ENCODE data around the gene PHF14. TPM values are rescaled to one million over a fixed set of nuclear protein-coding genes. Genes with fewer than 3 reads are reported as not detected.

The PHF14 gene
- total RNA-seq, 1 experiment from 2014 or later: 26.4 TPM

- H3K4me3 ChIP-seq (ENCODE audit: insufficient read depth, low read depth, low read length): no peak overlapping the region
- no peaks in the 10 kb centered on the region for H3K27me3 ChIP-seq (ENCODE audit: control insufficient read depth, insufficient read depth, low read length)
- no peaks in the 10 kb centered on the region for H3K36me3 ChIP-seq (replicated peaks; ENCODE audit: control insufficient read depth, insufficient read depth, low read length)
- DNase-seq: no peak
Measured at GRCh38 chr7:11161499-11161898, 187.8 kb downstream of the PHF14 start.

- Histone ChIP-seq H3K27me3 (ENCODE audit: control insufficient read depth, insufficient read depth, low read length) (no peaks in the 10 kb centered on the region), H3K4me3 (ENCODE audit: insufficient read depth, low read depth, low read length) (no peak overlapping the region), H3K36me3 (replicated peaks; ENCODE audit: control insufficient read depth, insufficient read depth, low read length) (no peaks in the 10 kb centered on the region)
- DNase-seq: no peak
Measured at GRCh38 chr7:11163220-11163619, 189.5 kb downstream of the PHF14 start.

GRCh38 chr7:11166051-11166450 is 192.4 kb downstream of the PHF14 start:
- DNase-seq: no peak
- Histone ChIP-seq H3K36me3 (replicated peaks; ENCODE audit: control insufficient read depth, insufficient read depth, low read length) (no peaks in the 10 kb centered on the region), H3K4me3 (ENCODE audit: insufficient read depth, low read depth, low read length) (no peak overlapping the region), H3K27me3 (ENCODE audit: control insufficient read depth, insufficient read depth, low read length) (no peaks in the 10 kb centered on the region)

GRCh38 chr7:11168650-11169170 is 195.0 kb downstream of the PHF14 start:
- no peak overlapping the region for H3K4me3 ChIP-seq (ENCODE audit: insufficient read depth, low read depth, low read length)
- no peaks in the 10 kb centered on the region for H3K36me3 ChIP-seq (replicated peaks; ENCODE audit: control insufficient read depth, insufficient read depth, low read length)
- no peak for DNase-seq
- no peaks in the 10 kb centered on the region for H3K27me3 ChIP-seq (ENCODE audit: control insufficient read depth, insufficient read depth, low read length)

- Histone ChIP-seq H3K4me3 (ENCODE audit: insufficient read depth, low read depth, low read length) (no peak overlapping the region), H3K27me3 (ENCODE audit: control insufficient read depth, insufficient read depth, low read length) (no peaks in the 10 kb centered on the region), H3K36me3 (replicated peaks; ENCODE audit: control insufficient read depth, insufficient read depth, low read length) (no peaks in the 10 kb centered on the region)
- DNase-seq: no peak
Measured at GRCh38 chr7:11170175-11170574, 196.5 kb downstream of the PHF14 start.

GRCh38 chr7:11170863-11171568 is 197.3 kb downstream of the PHF14 start:
- Histone ChIP-seq H3K27me3 (ENCODE audit: control insufficient read depth, insufficient read depth, low read length) (no peaks in the 10 kb centered on the region), H3K36me3 (replicated peaks; ENCODE audit: control insufficient read depth, insufficient read depth, low read length) (no peaks in the 10 kb centered on the region), H3K4me3 (ENCODE audit: insufficient read depth, low read depth, low read length) (no peak overlapping the region)
- no peak for DNase-seq

GRCh38 chr7:11171569-11172192 is 198.0 kb downstream of the PHF14 start:
- H3K4me3 ChIP-seq (ENCODE audit: insufficient read depth, low read depth, low read length): no peak overlapping the region
- no peaks in the 10 kb centered on the region for H3K27me3 ChIP-seq (ENCODE audit: control insufficient read depth, insufficient read depth, low read length)
- no peaks in the 10 kb centered on the region for H3K36me3 ChIP-seq (replicated peaks; ENCODE audit: control insufficient read depth, insufficient read depth, low read length)
- DNase-seq: no peak

GRCh38 chr7:11172835-11173234 is 199.2 kb downstream of the PHF14 start:
- DNase-seq: no peak
- Histone ChIP-seq H3K4me3 (ENCODE audit: insufficient read depth, low read depth, low read length) (no peak overlapping the region), H3K36me3 (replicated peaks; ENCODE audit: control insufficient read depth, insufficient read depth, low read length) (no peaks in the 10 kb centered on the region), H3K27me3 (ENCODE audit: control insufficient read depth, insufficient read depth, low read length) (no peaks in the 10 kb centered on the region)

GRCh38 chr7:11175371-11175770 is 201.7 kb downstream of the PHF14 start:
- no peaks in the 10 kb centered on the region for H3K36me3 ChIP-seq (replicated peaks; ENCODE audit: control insufficient read depth, insufficient read depth, low read length)

GRCh38 chr7:11175887-11176286 is 202.2 kb downstream of the PHF14 start:
- no peaks in the 10 kb centered on the region for H3K36me3 ChIP-seq (replicated peaks; ENCODE audit: control insufficient read depth, insufficient read depth, low read length)
- DNase-seq: no peak
- no peak overlapping the region for H3K4me3 ChIP-seq (ENCODE audit: insufficient read depth, low read depth, low read length)
- no peaks in the 10 kb centered on the region for H3K27me3 ChIP-seq (ENCODE audit: control insufficient read depth, insufficient read depth, low read length)

More at GRCh38 chr7:11175371-11175770, 201.7 kb downstream of the PHF14 start:
- Histone ChIP-seq H3K27me3 (ENCODE audit: control insufficient read depth, insufficient read depth, low read length) (no peaks in the 10 kb centered on the region), H3K4me3 (ENCODE audit: insufficient read depth, low read depth, low read length) (no peak overlapping the region)
- DNase-seq: no peak

GRCh38 chr7:11176985-11177555 is 203.4 kb downstream of the PHF14 start:
- Histone ChIP-seq H3K36me3 (replicated peaks; ENCODE audit: control insufficient read depth, insufficient read depth, low read length) (no peaks in the 10 kb centered on the region), H3K27me3 (ENCODE audit: control insufficient read depth, insufficient read depth, low read length) (peaks cover 1% of the 10 kb centered on the region; the same call in 1 of the 2 replicates), H3K4me3 (ENCODE audit: insufficient read depth, low read depth, low read length) (no peak overlapping the region)
- no peak for DNase-seq

- H3K36me3 ChIP-seq (replicated peaks; ENCODE audit: control insufficient read depth, insufficient read depth, low read length): no peaks in the 10 kb centered on the region
- no peak overlapping the region for H3K4me3 ChIP-seq (ENCODE audit: insufficient read depth, low read depth, low read length)
- DNase-seq: no peak
- peaks cover 4% of the 10 kb centered on the region; the same call in 1 of the 2 replicates for H3K27me3 ChIP-seq (ENCODE audit: control insufficient read depth, insufficient read depth, low read length)
Measured at GRCh38 chr7:11177793-11178192, 204.1 kb downstream of the PHF14 start.

- Histone ChIP-seq H3K36me3 (replicated peaks; ENCODE audit: control insufficient read depth, insufficient read depth, low read length) (no peaks in the 10 kb centered on the region), H3K27me3 (ENCODE audit: control insufficient read depth, insufficient read depth, low read length) (peaks cover 25% of the 10 kb centered on the region), H3K4me3 (ENCODE audit: insufficient read depth, low read depth, low read length) (no peak overlapping the region)
- no peak for DNase-seq
Measured at GRCh38 chr7:11181590-11181989, 207.9 kb downstream of the PHF14 start.

GRCh38 chr7:11182736-11183135 is 209.1 kb downstream of the PHF14 start:
- H3K27me3 ChIP-seq (ENCODE audit: control insufficient read depth, insufficient read depth, low read length): peaks cover 37% of the 10 kb centered on the region
- H3K36me3 ChIP-seq (replicated peaks; ENCODE audit: control insufficient read depth, insufficient read depth, low read length): no peaks in the 10 kb centered on the region
- DNase-seq: no peak
- H3K4me3 ChIP-seq (ENCODE audit: insufficient read depth, low read depth, low read length): no peak overlapping the region

Data from H7 (cell line).